Caco-2 (cell line): ENCODE measurements around the gene COL8A2. TPM values are rescaled to one million over a fixed set of nuclear protein-coding genes. Genes with fewer than 3 reads are reported as not detected.

Experiments
- BruUV-seq: library from RNA; stranded (reverse); fragments of 400-500 nt; replicated peaks from 2 replicates; lab custom pipeline; 2021; lab: Mats Ljungman, UMichigan
- CTCF ChIA-PET: fragments of 300-600 bp; sonication (Branson Sonifier 250); formaldehyde crosslinking; loops from one replicate; lab custom pipeline; 2022; ENCODE audit warnings: antibody characterized with exemption; lab: Charles Lee
- POLR2A ChIA-PET: fragments of 300-600 bp; sonication (Branson Sonifier 250); formaldehyde crosslinking; loops from one replicate; lab custom pipeline; 2022; ENCODE audit warnings: antibody characterized with exemption; lab: Charles Lee
- DNase-seq, 2 experiments: peaks; one replicate each; pipeline versions ENCODE4 v3.0.0 to v3.0.0-alpha.2; 2020 to 2022
- H3K27me3 ChIP-seq: replicated peaks from 2 replicates; pipeline ENCODE4 v1.6.0; 2011; ENCODE audit warnings: low read length; ENCODE audit not compliant: control insufficient read depth, insufficient read depth
- H3K36me3 ChIP-seq: 2 replicates; pipeline ENCODE4 v1.5.1; 2011; ENCODE audit warnings: low read length; ENCODE audit not compliant: control insufficient read depth, insufficient read depth
- H3K4me1 ChIP-seq: fragments of 250-450 bp; sonication (Bioruptor Pico); 2 replicates; pipeline ENCODE4 v1.5.1; 2020; ENCODE audit warnings: mild to moderate bottlenecking
- H3K4me3 ChIP-seq: 2 replicates; pipeline ENCODE4 v1.5.1; 2011; ENCODE audit warnings: low read depth, mild to moderate bottlenecking, control low read depth, low read length
- H3K9me3 ChIP-seq: fragments of 250-450 bp; sonication (Bioruptor Pico); 2 replicates; pipeline ENCODE4 v1.5.1; 2020; ENCODE audit warnings: mild to moderate bottlenecking, moderate library complexity
- H3K27ac Mint-ChIP-seq: one replicate; pipeline ENCODE4 v1.8.0; 2022; ENCODE audit warnings: mixed read lengths; ENCODE audit not compliant: unreplicated experiment
- H3K27me3 Mint-ChIP-seq: one replicate; pipeline ENCODE4 v1.8.0; 2022; ENCODE audit warnings: mixed read lengths; ENCODE audit not compliant: insufficient read depth, unreplicated experiment
- H3K36me3 Mint-ChIP-seq: one replicate; pipeline ENCODE4 v1.8.0; 2022; ENCODE audit warnings: mild to moderate bottlenecking, mixed read lengths; ENCODE audit not compliant: insufficient read depth, unreplicated experiment
- H3K4me1 Mint-ChIP-seq: one replicate; pipeline ENCODE4 v1.8.0; 2022; ENCODE audit warnings: low read depth, mixed read lengths; ENCODE audit not compliant: unreplicated experiment
- H3K4me3 Mint-ChIP-seq: one replicate; pipeline ENCODE4 v1.8.0; 2022; ENCODE audit warnings: mild to moderate bottlenecking, moderate library complexity, mixed read lengths; ENCODE audit not compliant: unreplicated experiment
- H3K9me3 Mint-ChIP-seq: one replicate; pipeline ENCODE4 v1.8.0; 2022; ENCODE audit warnings: mixed read lengths; ENCODE audit not compliant: unreplicated experiment
- CTCF ChIP-seq, 2 experiments: fragments of 200-600 bp in 1 of 2; IDR thresholded peaks; 1 replicate in 1 of 2; 2 replicates in 1 of 2; pipeline versions ENCODE4 v1.5.1 to v1.8.0; 2011 to 2022; ENCODE audit warnings: antibody characterized with exemption in 1 of 2, control low read depth in 1 of 2, inconsistent platforms in 1 of 2, low read depth in 1 of 2, low read length in 1 of 2, mild to moderate bottlenecking in 1 of 2, moderate library complexity in 1 of 2; ENCODE audit not compliant: insufficient read depth in 1 of 2, severe bottlenecking in 1 of 2, unreplicated experiment in 1 of 2
- intact Hi-C: fragments of 100-400 bp; cut with micrococcal nuclease; formaldehyde crosslinking; loops from one replicate; pipeline ENCODE4 v1.10.0; 2022; ENCODE audit not compliant: unreplicated experiment
- total RNA-seq: library from RNA; stranded (reverse); gene quantifications from 2 replicates; pipeline ENCODE4 v1.2.3, GENCODE V29; 2022

Gene COL8A2
- total RNA-seq, 1 experiment from 2014 or later, result 0.18 TPM

GRCh38 chr1:36087233-36088123 is 37.5 kb downstream of the COL8A2 start:
- no peaks in the 10 kb centered on the region for H3K27me3 ChIP-seq
- peaks cover 18% of the 10 kb centered on the region for H3K36me3 Mint-ChIP-seq
- H3K9me3 ChIP-seq, result no peaks in the 10 kb centered on the region
- no peak overlapping the region for H3K4me3 Mint-ChIP-seq
- no peak overlapping the region for H3K4me3 ChIP-seq
- H3K27me3 Mint-ChIP-seq, result no peaks in the 10 kb centered on the region
- ChIA-PET CTCF (interaction anchor here (0.5 to 0.6 kb wide), 2 partner anchors 22 to 188 kb away, joined by 4 to 6 read pairs; no protein-coding TSS in a partner anchor), POLR2A (interaction anchor here (0.6 kb wide), 1 partner anchor 370 kb away, joined by 13 read pairs; no protein-coding TSS in a partner anchor)
- no peaks in the 10 kb centered on the region for H3K4me1 Mint-ChIP-seq
- intact Hi-C loops, result no loop called here
- no peak for TF ChIP-seq CTCF (IDR thresholded peaks at IDR 0.05; ENCODE audit: insufficient read depth in 1 of 2, low read depth in 1 of 2, low read length in 1 of 2, severe bottlenecking in 1 of 2, unreplicated experiment in 1 of 2)
- H3K9me3 Mint-ChIP-seq, result no peaks in the 10 kb centered on the region
- no TSS peak for BruUV-seq
- no peak overlapping the region for H3K27ac Mint-ChIP-seq
- no peaks in the 10 kb centered on the region for H3K36me3 ChIP-seq
- DNase-seq, result no peak
- H3K4me1 ChIP-seq, result no peaks in the 10 kb centered on the region

- no peak overlapping the region for H3K4me3 Mint-ChIP-seq
- intact Hi-C loops, result no loop called here
- Histone ChIP-seq H3K4me1 (no peaks in the 10 kb centered on the region), H3K9me3 (no peaks in the 10 kb centered on the region), H3K36me3 (no peaks in the 10 kb centered on the region), H3K4me3 (no peak overlapping the region), H3K27me3 (no peaks in the 10 kb centered on the region)
- no peak overlapping the region for H3K27ac Mint-ChIP-seq
- BruUV-seq, result no TSS peak
- TF ChIP-seq CTCF (IDR thresholded peaks at IDR 0.05; ENCODE audit: insufficient read depth in 1 of 2, low read depth in 1 of 2, low read length in 1 of 2, severe bottlenecking in 1 of 2, unreplicated experiment in 1 of 2), result no peak
- CTCF ChIA-PET, result interaction anchor here (0.6 kb wide), 1 partner anchor 21 kb away, joined by 4 read pairs; no protein-coding TSS in a partner anchor
- no peaks in the 10 kb centered on the region for H3K4me1 Mint-ChIP-seq
- no peaks in the 10 kb centered on the region for H3K9me3 Mint-ChIP-seq
- no peak for DNase-seq
- POLR2A ChIA-PET, result no interaction called here
- H3K36me3 Mint-ChIP-seq, result peaks cover 23% of the 10 kb centered on the region
- no peaks in the 10 kb centered on the region for H3K27me3 Mint-ChIP-seq
These were observed 38.3 kb downstream of the COL8A2 start for GRCh38 chr1:36086529-36087232.
